ENCODE measurements around the gene CYB5D1.

The CYB5D1 gene

GRCh38 chr17:7816926-7817642, 40.7 kb upstream of the CYB5D1 start:
- TF ChIP-seq CREB5 (CRISPR knock-in tag; IDR thresholded peaks at IDR 0.05; ENCODE audit: low read depth) (no peak), SNAI2 (CRISPR knock-in tag; IDR thresholded peaks at IDR 0.05) (no peak), BACH2 (CRISPR knock-in tag; IDR thresholded peaks at IDR 0.05; ENCODE audit: borderline replicate concordance) (no peak), TCF4 (CRISPR knock-in tag; IDR thresholded peaks at IDR 0.05; ENCODE audit: borderline replicate concordance) (no peak), PATZ1 (CRISPR knock-in tag; IDR thresholded peaks at IDR 0.05; ENCODE audit: borderline replicate concordance) (no peak), TSHZ2 (CRISPR knock-in tag; IDR thresholded peaks at IDR 0.05) (no peak), OSR1 (CRISPR knock-in tag; IDR thresholded peaks at IDR 0.05) (no peak), ISL1 (CRISPR knock-in tag; IDR thresholded peaks at IDR 0.05) (no peak), ZNF70 (CRISPR knock-in tag; IDR thresholded peaks at IDR 0.05) (no peak), ZC3H10 (CRISPR knock-in tag; IDR thresholded peaks at IDR 0.05) (no peak), ESRRG (CRISPR knock-in tag; IDR thresholded peaks at IDR 0.05) (no peak), ZNF8 (CRISPR knock-in tag; IDR thresholded peaks at IDR 0.05) (no peak), ZFP30 (CRISPR knock-in tag; IDR thresholded peaks at IDR 0.05) (no peak), POU6F1 (CRISPR knock-in tag; IDR thresholded peaks at IDR 0.05; ENCODE audit: borderline replicate concordance, low read depth) (no peak), CSRNP3 (CRISPR knock-in tag; IDR thresholded peaks at IDR 0.05) (no peak), GLIS3 (CRISPR knock-in tag; IDR thresholded peaks at IDR 0.05) (no peak), ARNTL (CRISPR knock-in tag; IDR thresholded peaks at IDR 0.05; ENCODE audit: borderline replicate concordance, low read depth) (no peak), ZFP3 (CRISPR knock-in tag; IDR thresholded peaks at IDR 0.05) (no peak), PPARA (CRISPR knock-in tag; IDR thresholded peaks at IDR 0.05; ENCODE audit: borderline replicate concordance) (no peak)
- no peak for ATAC-seq

- ATAC-seq, result no peak
- TF ChIP-seq CSRNP3 (CRISPR knock-in tag; IDR thresholded peaks at IDR 0.05) (no peak), SNAI2 (CRISPR knock-in tag; IDR thresholded peaks at IDR 0.05) (no peak), ZFP30 (CRISPR knock-in tag; IDR thresholded peaks at IDR 0.05) (no peak), TCF4 (CRISPR knock-in tag; IDR thresholded peaks at IDR 0.05; ENCODE audit: borderline replicate concordance) (no peak), TOX (CRISPR knock-in tag; IDR thresholded peaks at IDR 0.05; ENCODE audit: borderline replicate concordance) (no peak), BACH2 (CRISPR knock-in tag; IDR thresholded peaks at IDR 0.05; ENCODE audit: borderline replicate concordance) (no peak), ISL1 (CRISPR knock-in tag; IDR thresholded peaks at IDR 0.05) (no peak), ESRRG (CRISPR knock-in tag; IDR thresholded peaks at IDR 0.05) (no peak), ZC3H10 (CRISPR knock-in tag; IDR thresholded peaks at IDR 0.05) (no peak), CREB5 (CRISPR knock-in tag; IDR thresholded peaks at IDR 0.05; ENCODE audit: low read depth) (no peak), RARB (CRISPR knock-in tag; IDR thresholded peaks at IDR 0.05) (no peak), GLIS3 (CRISPR knock-in tag; IDR thresholded peaks at IDR 0.05) (no peak), POU6F1 (CRISPR knock-in tag; IDR thresholded peaks at IDR 0.05; ENCODE audit: borderline replicate concordance, low read depth) (no peak), OSR1 (CRISPR knock-in tag; IDR thresholded peaks at IDR 0.05) (no peak), ZNF565 (CRISPR knock-in tag; conservative IDR thresholded peaks at IDR 0.05; ENCODE audit: low read depth) (no peak)
Measured at GRCh38 chr17:7817643-7817964, 40.2 kb upstream of the CYB5D1 start.

Data from SK-N-SH treated with all-trans-retinoic acid at 6 μM for 48 hours (cell line).